H9 (cell line): ENCODE data around the gene EPHA3. TPM values are rescaled to one million over a fixed set of nuclear protein-coding genes. Genes with fewer than 3 reads are reported as not detected.

ENCODE experiments used
- DNase-seq: peaks from one replicate; pipeline ENCODE4 v3.0.0-alpha.2; 2017
- H2AFZ ChIP-seq: one replicate; pipeline ENCODE4 v1.6.1; 2013; ENCODE audit warnings: mild to moderate bottlenecking, low read length, control low read depth, moderate library complexity
- H2AK5ac ChIP-seq: 2 replicates; pipeline ENCODE4 v1.6.1; 2013; ENCODE audit warnings: low read length, control low read depth, mixed read lengths; ENCODE audit not compliant: insufficient read length
- H2BK120ac ChIP-seq: one replicate; pipeline ENCODE4 v1.6.1; 2013; ENCODE audit warnings: low read depth, mild to moderate bottlenecking, low read length, control low read depth, inconsistent platforms; ENCODE audit not compliant: poor library complexity, severe bottlenecking
- H2BK12ac ChIP-seq: 2 replicates; pipeline ENCODE4 v1.6.1; 2013; ENCODE audit warnings: low read length, control low read depth, mixed read lengths, low read depth; ENCODE audit not compliant: insufficient read length
- H2BK15ac ChIP-seq: 2 replicates; pipeline ENCODE4 v1.6.1; 2013; ENCODE audit warnings: low read depth, low read length, control low read depth
- H2BK20ac ChIP-seq: one replicate; pipeline ENCODE4 v1.6.1; 2013; ENCODE audit warnings: low read depth, mild to moderate bottlenecking, low read length, control low read depth, inconsistent platforms; ENCODE audit not compliant: poor library complexity, severe bottlenecking
- H2BK5ac ChIP-seq: 2 replicates; pipeline ENCODE4 v1.6.1; 2013; ENCODE audit warnings: low read length, control low read depth, mixed read lengths; ENCODE audit not compliant: insufficient read length
- H3K14ac ChIP-seq: 2 replicates; pipeline ENCODE4 v1.6.1; 2013; ENCODE audit warnings: low read length, control low read depth; ENCODE audit not compliant: insufficient read depth
- H3K18ac ChIP-seq: 2 replicates; pipeline ENCODE4 v1.6.1; 2013; ENCODE audit warnings: low read depth, mild to moderate bottlenecking, mixed read lengths, low read length, control low read depth; ENCODE audit not compliant: insufficient read length
- H3K23ac ChIP-seq: 2 replicates; pipeline ENCODE4 v1.6.1; 2013; ENCODE audit warnings: low read length, control low read depth, mixed read lengths, low read depth; ENCODE audit not compliant: insufficient read length
- H3K23me2 ChIP-seq: 2 replicates; pipeline ENCODE4 v1.6.1; 2013; ENCODE audit warnings: low read depth, mild to moderate bottlenecking, mixed read lengths, low read length, control low read depth; ENCODE audit not compliant: insufficient read length, poor library complexity, severe bottlenecking
- H3K27ac ChIP-seq: 2 replicates; pipeline ENCODE4 v1.5.1; 2013; ENCODE audit warnings: low read length, control low read depth, mixed read lengths, low read depth; ENCODE audit not compliant: insufficient read length
- H3K27me3 ChIP-seq: 2 replicates; pipeline ENCODE4 v1.6.1; 2013; ENCODE audit warnings: low read length, control low read depth, inconsistent platforms; ENCODE audit not compliant: insufficient read depth
- H3K4ac ChIP-seq: 2 replicates; pipeline ENCODE4 v1.6.1; 2013; ENCODE audit warnings: low read depth, mild to moderate bottlenecking, control low read depth, inconsistent platforms, low read length, moderate library complexity
- H3K4me1 ChIP-seq: 2 replicates; pipeline ENCODE4 v1.6.1; 2013; ENCODE audit warnings: low read length, control low read depth, inconsistent platforms; ENCODE audit not compliant: insufficient read depth
- H3K4me2 ChIP-seq: 2 replicates; pipeline ENCODE4 v1.6.1; 2013; ENCODE audit warnings: low read length, control low read depth, mixed read lengths; ENCODE audit not compliant: insufficient read length, insufficient read depth
- H3K56ac ChIP-seq: 2 replicates; pipeline ENCODE4 v1.6.1; 2013; ENCODE audit warnings: low read depth, mild to moderate bottlenecking, mixed read lengths, low read length, control low read depth; ENCODE audit not compliant: insufficient read length
- H3K79me1 ChIP-seq: 2 replicates; pipeline ENCODE4 v1.6.1; 2013; ENCODE audit warnings: low read depth, mild to moderate bottlenecking, moderate library complexity, low read length, control low read depth, inconsistent platforms; ENCODE audit not compliant: insufficient read depth, poor library complexity, severe bottlenecking
- H3K79me2 ChIP-seq: 2 replicates; pipeline ENCODE4 v1.6.1; 2013; ENCODE audit warnings: low read length, control low read depth, inconsistent platforms; ENCODE audit not compliant: insufficient read depth
- H3K9ac ChIP-seq: 2 replicates; pipeline ENCODE4 v1.6.1; 2013; ENCODE audit warnings: low read length, control low read depth, mixed read lengths; ENCODE audit not compliant: insufficient read length; ENCODE audit errors: extremely low read depth
- H3K9me3 ChIP-seq: one replicate; pipeline ENCODE4 v1.6.1; 2013; ENCODE audit warnings: low read depth, low read length, inconsistent platforms; ENCODE audit not compliant: control insufficient read depth
- H3T11ph ChIP-seq: one replicate; pipeline ENCODE4 v1.6.1; 2013; ENCODE audit warnings: mild to moderate bottlenecking, low read length, control low read depth, inconsistent platforms
- H4K20me1 ChIP-seq: one replicate; pipeline ENCODE4 v1.6.1; 2013; ENCODE audit not compliant: control insufficient read depth, insufficient read length, insufficient read depth
- H4K5ac ChIP-seq: 2 replicates; pipeline ENCODE4 v1.6.1; 2013; ENCODE audit warnings: low read depth, mild to moderate bottlenecking, mixed read lengths, low read length, control low read depth; ENCODE audit not compliant: insufficient read length
- H4K8ac ChIP-seq: replicated peaks from 2 replicates; pipeline ENCODE4 v1.6.1; 2013; ENCODE audit warnings: low read length, control low read depth, mixed read lengths, low read depth; ENCODE audit not compliant: insufficient read length
- H4K91ac ChIP-seq: 2 replicates; pipeline ENCODE4 v1.6.1; 2013; ENCODE audit warnings: low read depth, mild to moderate bottlenecking, moderate library complexity, mixed read lengths, low read length, control low read depth; ENCODE audit not compliant: insufficient read length
- H3K27ac Mint-ChIP-seq, 3 experiments: 2 replicates in 2 of 3; 3 replicates in 1 of 3; pipeline ENCODE4 v1.8.0; 2020 to 2021; ENCODE audit warnings: mixed read lengths in 3 of 3, mild to moderate bottlenecking in 1 of 3, moderate library complexity in 1 of 3
- H3K27me3 Mint-ChIP-seq: 2 replicates; pipeline ENCODE4 v1.8.0; 2021; ENCODE audit warnings: low read depth, mild to moderate bottlenecking, moderate library complexity, mixed read lengths
- H3K36me3 Mint-ChIP-seq, 3 experiments: 2 replicates in 2 of 3; 3 replicates in 1 of 3; pipeline ENCODE4 v1.8.0; 2020 to 2021; ENCODE audit warnings: low read depth in 3 of 3, mixed read lengths in 3 of 3; ENCODE audit not compliant: insufficient read depth in 1 of 3
- H3K4me1 Mint-ChIP-seq, 2 experiments: 2 replicates each; pipeline ENCODE4 v1.8.0; 2020; ENCODE audit warnings: mixed read lengths in 2 of 2
- H3K4me3 Mint-ChIP-seq, 2 experiments: 2 replicates in 1 of 2; 3 replicates in 1 of 2; pipeline ENCODE4 v1.8.0; 2020 to 2021; ENCODE audit warnings: mild to moderate bottlenecking in 2 of 2, mixed read lengths in 2 of 2, moderate library complexity in 1 of 2
- H3K9me3 Mint-ChIP-seq, 2 experiments: 2 replicates in 1 of 2; 3 replicates in 1 of 2; pipeline ENCODE4 v1.8.0; 2020; ENCODE audit warnings: mild to moderate bottlenecking in 2 of 2, mixed read lengths in 2 of 2, moderate library complexity in 1 of 2
- WGBS: extraction: QIAGEN DNeasy Blood & Tissue Kit; methylation state at CpG from one replicate; pipeline ENCODE4 v1.1.7; 2013; ENCODE audit warnings: missing lambda C conversion rate, low lambda C conversion rate, mixed read lengths; ENCODE audit not compliant: insufficient read length; ENCODE audit errors: extremely low coverage; 5-methylcytosine and 5-hydroxymethylcytosine counted together
- total RNA-seq: library from RNA; stranded (reverse); gene quantifications from 2 replicates; pipeline ENCODE4 v1.2.1, GENCODE V29; 2021
- TF ChIP-seq, protein P1 (sequence below): fragments of 200-600 bp; sonication (generic); conservative IDR thresholded peaks from 3 replicates; pipeline ENCODE4 v1.8.0; 2021; ENCODE audit warnings: antibody characterized with exemption, mild to moderate bottlenecking

EPHA3 gene
- total RNA-seq, 1 experiment from 2014 or later = 0.66 TPM

DNA sequence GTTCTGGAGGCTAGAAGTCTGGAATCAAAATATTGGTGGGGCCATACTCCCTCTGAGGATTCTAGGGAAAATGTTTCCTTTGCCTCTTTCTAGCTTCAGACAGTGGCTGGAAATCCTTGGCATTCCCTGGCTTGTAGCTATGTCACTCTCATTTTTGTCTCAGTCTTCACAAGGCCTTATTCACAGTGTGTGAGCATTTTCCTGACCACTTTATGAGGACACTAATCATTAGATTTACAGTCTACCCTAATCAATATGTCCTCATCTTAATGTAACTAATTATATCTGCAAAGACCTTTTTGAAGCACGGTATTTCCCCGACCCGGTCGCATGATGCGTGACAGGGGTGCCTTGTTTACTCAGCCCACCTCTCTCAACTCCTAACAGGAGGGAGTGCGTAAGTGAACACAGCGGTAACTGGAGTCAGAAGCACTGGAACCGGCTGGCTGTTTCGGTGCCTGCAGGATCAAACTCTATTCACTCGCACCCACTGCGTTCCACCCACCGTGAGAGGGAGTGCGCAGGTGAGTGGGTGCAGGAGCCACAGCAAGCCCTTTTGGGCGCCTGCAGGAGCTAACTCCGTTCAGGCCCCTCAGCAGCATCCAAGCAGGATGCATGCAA lies 155.0 kb downstream of the EPHA3 start:
- no peak overlapping the region for H2AFZ ChIP-seq
- H3T11ph ChIP-seq = no peak overlapping the region
- Mint-ChIP-seq H3K27ac (no peak overlapping the region), H3K27me3 (no peaks in the 10 kb centered on the region), H3K36me3 (no peaks in the 10 kb centered on the region), H3K4me1 (peaks cover 31 to 43% of the 10 kb centered on the region in 2 experiments), H3K9me3 (no peaks in the 10 kb centered on the region), H3K4me3 (no peak overlapping the region; a peak in 1 of 5 replicates)
- H2BK20ac ChIP-seq = no peak overlapping the region
- no peak overlapping the region for H3K27ac ChIP-seq
- no peak overlapping the region for H4K5ac ChIP-seq
- no peak overlapping the region for H2AK5ac ChIP-seq
- H2BK120ac ChIP-seq = no peak overlapping the region
- H3K4me1 ChIP-seq = peaks cover 5% of the 10 kb centered on the region; the same call in 1 of the 2 replicates
- no peak overlapping the region for H4K91ac ChIP-seq
- H3K9me3 ChIP-seq = no peaks in the 10 kb centered on the region
- no peak overlapping the region for H3K4me2 ChIP-seq
- H4K8ac ChIP-seq = no peak overlapping the region
- H3K23ac ChIP-seq = no peak overlapping the region
- H3K14ac ChIP-seq = no peak overlapping the region
- no peak overlapping the region for H3K56ac ChIP-seq
- H2BK12ac ChIP-seq = peak overlapping the region; percentile 87
- no CpG with 5 or more reads among the region's 15 CpGs for WGBS
- TF ChIP-seq, protein P1, sequence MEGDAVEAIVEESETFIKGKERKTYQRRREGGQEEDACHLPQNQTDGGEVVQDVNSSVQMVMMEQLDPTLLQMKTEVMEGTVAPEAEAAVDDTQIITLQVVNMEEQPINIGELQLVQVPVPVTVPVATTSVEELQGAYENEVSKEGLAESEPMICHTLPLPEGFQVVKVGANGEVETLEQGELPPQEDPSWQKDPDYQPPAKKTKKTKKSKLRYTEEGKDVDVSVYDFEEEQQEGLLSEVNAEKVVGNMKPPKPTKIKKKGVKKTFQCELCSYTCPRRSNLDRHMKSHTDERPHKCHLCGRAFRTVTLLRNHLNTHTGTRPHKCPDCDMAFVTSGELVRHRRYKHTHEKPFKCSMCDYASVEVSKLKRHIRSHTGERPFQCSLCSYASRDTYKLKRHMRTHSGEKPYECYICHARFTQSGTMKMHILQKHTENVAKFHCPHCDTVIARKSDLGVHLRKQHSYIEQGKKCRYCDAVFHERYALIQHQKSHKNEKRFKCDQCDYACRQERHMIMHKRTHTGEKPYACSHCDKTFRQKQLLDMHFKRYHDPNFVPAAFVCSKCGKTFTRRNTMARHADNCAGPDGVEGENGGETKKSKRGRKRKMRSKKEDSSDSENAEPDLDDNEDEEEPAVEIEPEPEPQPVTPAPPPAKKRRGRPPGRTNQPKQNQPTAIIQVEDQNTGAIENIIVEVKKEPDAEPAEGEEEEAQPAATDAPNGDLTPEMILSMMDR = no peak
- no peaks in the 10 kb centered on the region for H3K23me2 ChIP-seq
- no peak overlapping the region for H3K18ac ChIP-seq
- no peaks in the 10 kb centered on the region for H3K79me1 ChIP-seq
- H3K9ac ChIP-seq = no peak overlapping the region
- H3K79me2 ChIP-seq = no peaks in the 10 kb centered on the region
- no peaks in the 10 kb centered on the region for H4K20me1 ChIP-seq
- H2BK15ac ChIP-seq = no peak overlapping the region
- no peak overlapping the region for H2BK5ac ChIP-seq
- DNase-seq = peak; percentile 29
- no peaks in the 10 kb centered on the region for H3K27me3 ChIP-seq
- no peak overlapping the region for H3K4ac ChIP-seq
